GM18951 (cell line): ENCODE data around the gene FSHR.

Experiments used
- POLR2A ChIP-seq: IDR thresholded peaks from 4 replicates; pipeline ENCODE4 v1.6.1; 2011; ENCODE audit warnings: mild to moderate bottlenecking; ENCODE audit not compliant: insufficient read length, insufficient read depth; ENCODE audit errors: extremely low read depth
- in situ Hi-C: fragments of 300-500 bp; cut with MboI; formaldehyde crosslinking; loops from one replicate; pipeline ENCODE4 v1.12.0; 2022; ENCODE audit warnings: low sequenced_read_pairs, mixed read lengths, inconsistent platforms; ENCODE audit not compliant: unreplicated experiment

Gene FSHR, protein sequence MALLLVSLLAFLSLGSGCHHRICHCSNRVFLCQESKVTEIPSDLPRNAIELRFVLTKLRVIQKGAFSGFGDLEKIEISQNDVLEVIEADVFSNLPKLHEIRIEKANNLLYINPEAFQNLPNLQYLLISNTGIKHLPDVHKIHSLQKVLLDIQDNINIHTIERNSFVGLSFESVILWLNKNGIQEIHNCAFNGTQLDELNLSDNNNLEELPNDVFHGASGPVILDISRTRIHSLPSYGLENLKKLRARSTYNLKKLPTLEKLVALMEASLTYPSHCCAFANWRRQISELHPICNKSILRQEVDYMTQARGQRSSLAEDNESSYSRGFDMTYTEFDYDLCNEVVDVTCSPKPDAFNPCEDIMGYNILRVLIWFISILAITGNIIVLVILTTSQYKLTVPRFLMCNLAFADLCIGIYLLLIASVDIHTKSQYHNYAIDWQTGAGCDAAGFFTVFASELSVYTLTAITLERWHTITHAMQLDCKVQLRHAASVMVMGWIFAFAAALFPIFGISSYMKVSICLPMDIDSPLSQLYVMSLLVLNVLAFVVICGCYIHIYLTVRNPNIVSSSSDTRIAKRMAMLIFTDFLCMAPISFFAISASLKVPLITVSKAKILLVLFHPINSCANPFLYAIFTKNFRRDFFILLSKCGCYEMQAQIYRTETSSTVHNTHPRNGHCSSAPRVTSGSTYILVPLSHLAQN

DNA sequence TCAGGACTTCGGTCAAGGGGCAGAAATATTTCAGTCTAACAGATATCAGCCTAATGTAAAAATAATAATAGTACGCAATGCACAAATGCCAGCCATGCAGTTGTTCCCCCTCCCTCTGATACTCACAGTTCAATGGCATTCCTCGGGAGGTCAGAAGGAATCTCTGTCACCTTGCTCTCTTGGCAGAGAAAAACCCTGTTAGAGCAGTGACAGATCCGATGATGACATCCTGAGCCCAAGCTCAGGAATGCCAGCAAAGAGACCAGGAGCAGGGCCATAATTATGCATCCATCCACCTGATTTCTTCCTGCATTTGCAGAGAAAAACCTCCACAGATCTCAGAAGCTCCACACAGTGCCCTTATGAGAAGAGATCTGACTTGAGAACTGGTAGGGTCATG, at the start of gene FSHR:
FSHR (minus strand) TSS at position 376 of the 400 bp plus-strand sequence; CDS start at position 278, 98 bp downstream.
- no peak for TF ChIP-seq POLR2A
- in situ Hi-C loops: no loop called here

DNA sequence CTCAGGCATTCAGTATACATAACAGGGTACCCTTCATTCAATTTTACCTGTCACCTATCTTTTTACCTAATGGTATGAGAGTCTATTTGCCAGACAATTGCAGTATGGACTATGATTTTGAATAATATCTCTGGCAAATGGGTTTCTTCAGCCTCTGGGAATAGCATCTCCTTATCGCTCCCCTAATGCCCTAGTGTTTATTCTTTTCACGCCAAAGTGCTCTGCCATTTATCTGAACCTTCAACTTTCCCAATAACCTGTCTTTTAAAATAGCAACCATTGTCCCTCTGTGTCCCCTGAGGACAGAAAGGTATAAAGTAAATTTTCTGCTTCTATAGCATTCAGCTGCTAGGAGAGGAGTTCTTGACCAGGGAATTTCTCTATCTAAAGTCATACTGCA, 45.0 kb upstream of the FSHR start:
- in situ Hi-C loops: no loop called here
- no peak for TF ChIP-seq POLR2A

DNA sequence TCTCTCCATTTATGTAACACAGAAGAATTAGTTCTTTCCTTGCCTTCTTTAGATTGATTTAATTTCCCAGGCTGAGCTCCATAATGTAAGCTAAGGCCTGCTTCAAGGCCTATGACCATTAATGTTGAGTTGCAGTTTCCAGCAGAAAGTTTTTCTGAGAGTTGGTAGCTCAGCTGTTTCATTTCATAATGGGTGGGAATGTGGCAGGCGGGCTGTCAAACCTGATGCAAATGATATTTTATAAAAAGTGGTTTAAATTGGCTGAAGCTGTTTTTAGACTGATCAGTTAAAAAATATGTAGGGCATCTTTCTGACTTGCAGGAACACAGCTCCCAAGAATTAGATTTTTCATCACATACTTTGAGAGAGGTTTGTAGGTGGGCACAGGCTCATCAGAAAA, 40.4 kb upstream of the FSHR start:
- in situ Hi-C loops: no loop called here
- TF ChIP-seq POLR2A: no peak

DNA sequence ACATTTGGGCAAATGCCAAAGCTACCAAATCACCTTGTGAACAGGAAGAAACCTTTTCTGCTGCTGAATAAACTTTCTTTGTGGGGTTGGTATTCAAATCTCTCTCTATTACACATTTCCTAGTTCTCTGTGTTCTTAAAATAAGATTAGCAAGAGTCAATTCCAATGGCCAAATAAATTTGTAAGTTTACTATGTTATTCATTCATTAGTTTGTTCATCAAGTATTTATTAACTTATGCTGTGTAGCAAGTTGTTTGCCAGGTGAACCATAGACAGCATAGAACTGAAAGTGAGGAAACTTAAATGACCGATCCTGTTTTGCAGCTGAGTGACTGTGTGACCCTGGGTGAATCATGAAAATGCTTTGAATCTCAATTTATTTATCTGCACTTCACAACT, 37.7 kb upstream of the FSHR start:
- in situ Hi-C loops: no loop called here

DNA sequence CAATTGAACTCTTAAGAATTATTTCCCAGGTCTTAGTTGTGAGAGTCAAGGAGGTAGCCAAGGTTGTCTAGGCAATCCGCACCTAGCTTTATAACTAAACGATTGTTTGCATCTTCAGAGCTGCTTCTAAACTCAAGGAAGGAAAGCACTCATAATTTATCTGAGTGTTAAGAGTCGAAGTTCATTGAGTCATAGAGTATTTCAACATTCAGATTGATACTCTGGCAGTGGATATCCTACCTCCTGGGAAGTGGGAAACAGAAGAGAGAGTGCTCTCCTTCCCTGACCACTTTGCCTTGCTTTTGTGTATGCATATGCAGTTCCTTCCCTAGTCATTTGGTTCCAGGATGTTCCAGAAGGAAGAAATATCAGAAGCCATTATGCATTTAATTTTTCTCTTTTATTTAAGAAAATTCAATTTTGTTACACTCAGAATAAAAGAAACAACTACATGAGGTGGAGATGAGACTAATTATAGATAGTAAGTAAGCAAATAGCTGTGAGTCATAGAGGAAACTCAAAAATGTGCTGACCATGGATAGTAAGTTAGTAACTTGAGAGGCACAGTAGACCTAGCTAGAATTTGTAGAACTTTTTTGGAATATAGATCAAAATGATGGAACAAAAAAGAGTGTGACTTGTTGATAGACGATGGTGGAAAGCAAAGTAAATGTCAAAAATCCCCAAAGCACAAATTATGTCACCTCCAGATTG, 35.4 kb upstream of the FSHR start:
- no peak for TF ChIP-seq POLR2A
- in situ Hi-C loops: no loop called here

More for the DNA sequence above, 37.7 kb upstream of the FSHR start:
- TF ChIP-seq POLR2A: no peak

DNA sequence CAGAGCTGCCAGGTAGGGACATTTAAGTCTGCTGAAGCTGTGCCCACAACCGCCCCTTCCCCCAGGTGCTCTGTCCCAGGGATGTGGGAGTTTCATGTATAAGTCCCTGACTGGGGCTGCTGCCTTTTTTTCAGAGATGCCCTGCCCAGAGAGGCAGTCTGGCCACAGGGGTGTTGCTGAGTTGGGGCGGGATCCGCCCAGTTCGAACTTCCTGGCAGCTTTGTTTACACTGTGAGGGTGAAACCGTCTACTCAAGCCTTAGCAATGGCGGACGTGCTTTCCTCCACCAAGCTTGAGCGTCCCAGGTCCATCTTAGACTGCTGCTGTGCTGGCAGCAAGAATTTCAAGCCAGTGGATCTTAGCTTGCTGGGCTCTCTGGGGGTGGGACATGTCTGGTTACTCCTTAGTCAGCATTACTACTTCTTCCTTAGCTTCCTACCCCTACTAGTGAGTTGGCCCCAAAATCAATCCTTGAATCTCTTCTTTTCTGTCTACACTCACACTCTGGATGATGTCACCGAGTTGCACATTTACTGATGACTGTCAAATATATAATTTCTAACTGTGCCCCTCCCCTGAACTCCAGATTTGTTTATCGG, 31.8 kb upstream of the FSHR start:
- in situ Hi-C loops: no loop called here
- no peak for TF ChIP-seq POLR2A

DNA sequence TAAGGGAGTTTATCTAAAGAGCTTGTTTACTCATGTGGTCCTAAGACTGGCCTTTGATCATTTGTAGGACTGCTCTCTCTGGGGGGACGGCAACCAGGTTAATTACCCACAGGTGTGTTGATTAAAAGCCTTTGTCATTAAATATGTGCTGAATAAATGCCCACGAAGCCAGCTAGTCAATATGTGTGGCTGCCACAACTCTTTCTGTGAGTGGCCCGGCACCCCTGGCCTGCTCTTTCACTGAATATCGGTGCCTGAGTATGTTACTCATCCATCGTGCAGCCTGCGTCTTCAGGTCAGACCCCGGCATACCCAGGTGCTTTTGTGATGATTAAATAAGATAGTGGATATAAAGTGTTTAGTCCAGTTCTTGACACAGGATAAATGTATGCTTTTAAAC, 24.3 kb upstream of the FSHR start:
- in situ Hi-C loops: no loop called here
- no peak for TF ChIP-seq POLR2A

DNA sequence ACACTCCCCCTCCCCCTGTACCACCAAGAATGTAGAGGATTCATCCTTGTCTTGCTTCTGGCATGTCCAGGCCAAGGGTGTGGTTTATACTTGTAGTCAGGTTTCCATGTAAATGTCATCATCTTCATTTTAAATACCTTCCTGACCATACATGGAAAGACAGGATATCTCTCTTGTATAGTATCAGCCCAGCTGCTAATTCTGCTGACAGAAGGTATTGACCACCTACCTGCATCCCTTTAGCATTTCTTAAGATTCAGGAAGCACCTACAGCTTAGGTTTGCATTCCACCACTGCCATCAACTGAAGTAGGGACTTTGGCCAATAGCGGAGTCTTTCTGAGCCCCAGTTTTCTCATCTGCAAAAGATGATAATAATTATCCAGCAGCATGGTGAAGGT, 22.9 kb upstream of the FSHR start:
- in situ Hi-C loops: no loop called here

DNA sequence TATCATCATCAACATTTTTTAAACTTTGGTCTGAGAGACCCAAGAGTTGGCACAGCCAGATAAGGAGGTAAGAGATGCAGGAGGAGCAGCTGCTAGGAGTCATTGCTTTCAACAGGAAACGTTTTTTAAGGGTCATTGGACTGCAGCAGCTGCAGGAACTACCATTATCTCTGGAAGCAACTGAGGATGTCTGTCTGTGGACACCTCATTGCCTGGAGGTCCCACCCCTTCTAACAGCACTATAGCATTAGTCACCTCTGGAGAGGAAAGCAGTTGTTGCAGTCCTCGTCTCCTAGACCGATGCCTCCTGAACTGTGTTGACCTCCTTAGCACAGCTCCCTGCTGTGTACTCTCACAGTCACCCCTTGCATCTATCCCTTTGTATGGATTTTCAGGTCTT, 21.5 kb upstream of the FSHR start:
- no peak for TF ChIP-seq POLR2A
- in situ Hi-C loops: no loop called here

More for the DNA sequence above, 22.9 kb upstream of the FSHR start:
- no peak for TF ChIP-seq POLR2A

DNA sequence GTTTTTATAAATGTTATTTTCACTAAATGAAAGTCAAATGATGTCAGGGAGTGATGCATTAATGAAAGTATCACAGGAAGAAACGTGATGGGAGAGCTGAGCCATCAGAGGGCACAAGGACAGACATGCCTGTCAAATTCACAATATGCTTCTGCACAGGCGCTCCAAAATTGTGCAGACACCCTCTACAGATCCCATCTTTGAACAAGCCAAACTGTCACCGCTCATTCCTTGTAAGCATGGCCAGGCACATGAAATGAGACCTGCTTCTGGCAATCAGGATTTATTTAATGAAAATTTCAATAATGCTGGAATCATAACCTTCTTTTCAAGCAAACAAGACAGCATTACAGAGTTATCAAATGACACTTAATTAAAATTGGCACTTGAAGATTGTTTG, 20.4 kb upstream of the FSHR start:
- no peak for TF ChIP-seq POLR2A
- in situ Hi-C loops: no loop called here

DNA sequence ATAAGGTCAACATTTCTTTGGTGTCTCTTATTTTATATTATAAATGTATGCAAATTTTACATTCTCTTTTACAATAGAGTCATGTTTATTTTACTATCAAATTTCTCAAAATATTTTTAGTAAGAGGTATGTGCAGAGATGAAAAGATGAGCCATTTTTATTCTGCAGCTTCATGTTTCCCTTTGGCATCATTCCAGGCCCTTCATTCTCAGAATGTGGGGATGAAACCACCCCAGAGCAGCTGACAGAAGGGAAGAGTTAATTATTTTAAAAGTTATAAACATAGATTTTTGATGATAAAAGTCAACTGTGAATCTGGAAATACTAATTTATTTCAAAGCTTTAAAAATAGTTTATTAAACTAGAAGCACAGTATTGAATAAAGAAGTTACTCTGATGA, 12.8 kb upstream of the FSHR start:
- in situ Hi-C loops: no loop called here
- TF ChIP-seq POLR2A: no peak

DNA sequence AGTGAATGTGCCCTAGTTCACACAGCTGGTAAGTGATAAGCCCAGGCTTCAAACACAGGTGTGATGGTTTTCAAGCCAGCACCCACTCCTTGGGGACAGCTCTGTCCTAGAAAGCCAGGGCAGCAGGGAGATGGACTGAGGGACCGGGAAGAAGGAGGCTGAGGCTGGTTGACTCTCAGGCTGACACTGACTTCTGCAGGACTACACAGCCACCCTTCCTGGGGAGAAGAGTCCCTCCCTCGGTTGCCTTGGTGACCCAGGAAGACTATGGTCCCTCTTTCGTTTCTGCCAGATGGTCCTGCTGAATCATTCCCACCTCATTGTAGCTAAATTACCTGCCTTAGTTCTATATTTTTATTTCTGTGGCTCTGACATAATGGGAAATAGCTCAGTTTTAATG, 11.3 kb upstream of the FSHR start:
- in situ Hi-C loops: no loop called here
- TF ChIP-seq POLR2A: no peak

DNA sequence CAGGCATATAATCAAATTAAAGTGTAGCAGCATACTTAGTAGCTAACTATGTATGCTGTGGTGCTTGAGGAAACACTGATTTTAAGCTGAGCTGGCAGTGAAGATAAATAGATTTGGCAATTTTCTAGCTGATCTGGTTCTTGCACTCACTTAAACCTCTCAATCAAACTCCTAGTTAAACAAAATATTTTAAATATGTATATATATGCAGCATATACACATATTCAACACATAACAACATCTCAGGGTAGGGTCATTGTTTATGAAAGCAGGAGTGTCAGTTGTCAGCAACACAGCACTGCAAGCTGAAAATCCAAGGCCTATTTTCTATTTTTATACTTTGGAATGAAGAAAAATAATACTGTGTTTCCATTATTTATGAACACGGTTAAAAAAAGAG, 10.4 kb upstream of the FSHR start:
- TF ChIP-seq POLR2A: no peak
- in situ Hi-C loops: no loop called here

DNA sequence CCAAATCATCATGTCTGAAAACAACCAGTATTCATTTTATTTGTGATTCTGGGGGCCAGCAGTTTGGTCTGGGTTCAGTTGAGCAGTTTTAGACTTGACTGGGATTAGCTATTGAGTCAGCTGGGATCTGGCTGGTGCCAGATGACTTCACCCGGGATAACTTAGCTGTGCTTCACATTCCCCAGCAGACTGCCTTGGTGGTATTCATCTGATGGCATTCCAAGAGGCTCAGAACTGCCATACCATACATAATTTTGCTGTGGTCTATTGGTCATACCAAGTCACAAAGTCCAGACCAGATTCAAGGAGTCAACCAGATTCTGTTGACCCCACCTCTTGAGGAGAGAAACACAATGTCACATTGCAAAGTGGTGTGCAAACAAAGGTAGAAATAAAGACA, 7.8 kb upstream of the FSHR start:
- in situ Hi-C loops: no loop called here
- no peak for TF ChIP-seq POLR2A

DNA sequence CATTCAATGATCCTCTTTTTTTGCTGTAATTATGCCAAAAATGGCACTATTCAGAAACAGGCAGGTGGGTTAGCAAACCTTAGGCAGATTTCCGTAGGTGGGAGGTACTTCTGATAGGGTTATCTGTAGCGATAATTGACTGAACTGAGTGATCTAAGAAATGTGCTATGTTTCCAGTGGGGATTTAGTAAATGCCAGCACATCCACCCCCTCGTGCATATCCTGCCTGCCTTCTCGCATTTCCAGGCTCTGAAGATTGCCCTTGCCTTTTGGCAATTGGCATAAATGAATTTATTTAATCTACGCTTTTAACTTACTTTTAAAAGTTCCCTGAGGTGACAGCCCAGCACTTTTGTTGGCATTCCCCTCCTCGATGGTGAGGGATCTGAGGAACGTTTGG, 576 bp upstream of the FSHR start:
- in situ Hi-C loops: no loop called here
- TF ChIP-seq POLR2A: no peak
